ENCODE data around the gene ADAM11.

- TF ChIP-seq POLR2A (IDR thresholded peaks at IDR 0.05), result no peak
- TF ChIP-seq CTCF (IDR thresholded peaks at IDR 0.05), result no peak
Observed at GRCh38 chr17:44722254-44722653, 36.5 kb upstream of the ADAM11 start.

Measured in tibial nerve (tissue), 3 donors.